Activated CD8-positive, alpha-beta memory T cell treated with anti-CD3 and anti-CD28 coated beads, Interleukin-2, amount 50 U/mL, for 1 hour (primary cell): ENCODE results near the gene POLD1.
"Not testable (repeated sequence)": the region's sequence is repeated elsewhere in the genome, so short reads cannot be mapped to it uniquely, and the experiment has no call there.

ENCODE experiments used
- DNase-seq: peaks from one replicate; pipeline ENCODE4 v3.0.0-alpha.2; 2020; ENCODE audit errors: extremely low read depth

POLD1 gene

DNA sequence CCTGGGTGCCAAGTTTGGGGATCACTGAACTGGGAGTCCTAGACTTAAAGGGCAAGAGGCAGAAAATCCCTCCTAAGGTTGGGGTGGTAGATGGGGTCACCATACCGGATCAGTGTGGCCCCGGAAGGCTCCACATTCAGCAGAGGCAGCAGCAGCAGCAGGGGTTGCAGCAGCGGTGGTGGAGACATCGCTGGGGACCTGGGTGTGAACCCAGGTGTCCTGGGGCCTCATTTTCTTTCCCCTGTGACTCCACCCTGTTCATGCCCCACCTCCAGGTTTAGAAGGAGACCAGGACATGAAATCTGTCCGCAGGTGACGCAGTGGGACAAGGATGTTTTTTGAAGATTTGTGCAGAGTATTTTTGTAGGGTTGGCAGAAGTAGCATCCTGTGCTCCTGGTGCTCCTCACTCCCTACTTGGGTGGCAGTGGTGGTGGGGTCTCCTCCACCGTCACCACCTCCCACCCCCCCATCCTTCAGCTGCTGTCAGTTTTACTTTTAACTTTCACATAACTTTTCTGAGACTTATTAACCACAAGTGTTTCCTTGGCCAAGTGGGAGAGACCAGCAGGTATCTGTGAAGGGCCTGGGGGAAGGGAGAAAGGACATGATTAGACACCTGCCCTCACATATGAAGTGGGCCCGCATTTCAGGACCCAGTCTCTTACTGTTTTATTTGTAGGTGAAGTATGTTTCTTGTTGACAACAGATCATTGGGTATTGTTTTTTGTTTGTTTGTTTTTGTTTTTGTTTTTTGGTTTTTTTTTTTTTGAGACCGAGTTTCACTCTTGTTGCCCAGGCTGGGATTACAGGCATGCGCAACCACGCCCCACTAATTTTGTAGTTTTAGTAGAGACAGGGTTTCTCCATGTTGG lies 18.5 kb upstream of the POLD1 start, which contains the start of gene NAPSA:
NAPSA (minus strand) TSS at position 206 of the 873 bp plus-strand sequence; CDS start at position 188, 18 bp downstream.
- DNase-seq: no peak

- no peak for DNase-seq
These were observed 15.2 kb upstream of the POLD1 start for GRCh38 chr19:50368649-50369570.

GRCh38 chr19:50371914-50372475 lies 12.2 kb upstream of the POLD1 start:
- DNase-seq: no peak

- peak; percentile 87 for DNase-seq
These were observed 7.7 kb upstream of the POLD1 start, which contains the start of gene NR1H2 for GRCh38 chr19:50376166-50377050. NR1H2 (plus strand) TSS chr19:50376457; CDS start chr19:50377606, 1,149 bp downstream.

- no peak for DNase-seq
These were observed 7.1 kb upstream of the POLD1 start for GRCh38 chr19:50377051-50377461.

DNA sequence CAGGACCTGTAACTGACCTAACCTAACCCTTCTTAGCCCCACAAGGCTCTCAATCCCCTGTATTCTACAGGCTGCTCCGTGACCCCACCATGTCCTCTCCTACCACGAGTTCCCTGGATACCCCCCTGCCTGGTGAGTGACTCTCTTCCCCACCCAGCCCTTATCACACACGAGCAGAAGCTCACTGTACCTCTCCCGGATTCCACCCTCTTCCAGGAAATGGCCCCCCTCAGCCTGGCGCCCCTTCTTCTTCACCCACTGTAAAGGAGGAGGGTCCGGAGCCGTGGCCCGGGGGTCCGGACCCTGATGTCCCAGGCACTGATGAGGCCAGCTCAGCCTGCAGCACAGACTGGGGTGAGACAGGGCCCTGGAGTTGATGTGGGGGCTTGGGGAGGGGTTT lies 6.6 kb upstream of the POLD1 start:
- no peak for DNase-seq

- DNase-seq: no peak
These were observed 5.8 kb upstream of the POLD1 start for GRCh38 chr19:50378169-50378862.

- DNase-seq: no peak
These were observed 5.3 kb upstream of the POLD1 start for GRCh38 chr19:50378863-50379236.

- DNase-seq: no peak
These were observed 4.5 kb upstream of the POLD1 start for GRCh38 chr19:50379602-50380001.

GRCh38 chr19:50380137-50380536 lies 4.0 kb upstream of the POLD1 start:
- no peak for DNase-seq

DNA sequence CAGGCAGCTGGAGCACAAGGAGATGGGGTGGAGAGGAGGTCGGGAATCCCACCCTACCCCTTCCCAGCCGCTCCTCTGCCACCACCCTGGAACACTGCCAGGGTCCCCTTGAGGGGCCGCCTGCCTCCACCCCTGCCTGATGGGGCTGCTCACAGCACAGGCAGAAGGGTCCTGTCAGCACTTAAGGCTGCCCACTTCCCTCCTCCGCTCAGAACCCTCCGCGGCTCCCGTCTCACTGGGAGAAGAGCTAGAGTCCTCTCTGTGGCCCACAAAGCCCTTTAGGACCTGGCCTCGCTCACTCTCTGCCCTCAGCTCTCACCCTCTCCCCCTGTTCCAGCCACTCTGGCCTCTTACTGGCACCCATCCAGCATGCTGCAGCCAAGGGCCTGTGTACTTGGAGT lies 3.4 kb upstream of the POLD1 start:
- no peak for DNase-seq

GRCh38 chr19:50381881-50382729 lies 2.0 kb upstream of the POLD1 start:
- DNase-seq: no peak

DNA sequence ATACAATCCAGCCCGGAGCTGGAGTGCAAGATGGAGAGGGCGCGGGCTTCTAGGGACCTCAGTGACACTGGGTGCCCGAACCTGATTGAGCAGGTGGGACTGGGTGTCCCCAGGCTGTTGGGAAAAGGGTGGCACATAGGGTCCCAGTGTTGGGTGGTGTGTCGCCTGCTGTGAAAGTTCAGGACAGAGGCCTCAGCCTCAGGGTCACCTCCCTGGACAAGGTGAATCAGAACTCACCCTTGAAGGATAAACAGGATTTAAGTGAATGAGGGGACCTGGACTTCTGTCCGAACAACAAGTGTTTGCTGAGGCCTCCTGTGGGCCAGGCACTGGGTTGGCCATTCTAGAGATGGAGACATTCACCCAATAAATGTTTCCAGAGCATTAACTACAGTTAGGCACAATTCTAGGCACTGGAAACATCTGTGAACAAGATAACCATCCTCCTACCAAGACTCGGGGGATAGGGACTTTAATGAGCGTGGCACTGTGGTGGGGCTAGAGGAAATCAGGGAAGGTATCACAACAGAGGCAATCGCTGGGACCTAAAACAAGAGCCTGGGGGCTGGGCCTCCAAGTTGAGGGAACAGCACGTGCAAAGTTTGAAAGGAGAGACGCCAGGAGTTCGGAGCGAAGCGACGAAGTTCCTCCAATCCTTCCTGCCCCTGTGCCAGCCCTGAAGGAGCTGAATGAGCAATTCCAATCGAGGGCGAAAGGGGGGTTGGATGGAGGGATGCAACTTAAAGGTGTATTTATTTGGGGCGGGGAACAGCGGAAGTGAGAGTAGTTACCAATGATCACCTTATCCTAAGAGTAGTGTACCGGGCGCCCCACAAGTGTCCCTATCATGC lies 921 bp upstream of the POLD1 start:
- DNase-seq: no peak

DNA sequence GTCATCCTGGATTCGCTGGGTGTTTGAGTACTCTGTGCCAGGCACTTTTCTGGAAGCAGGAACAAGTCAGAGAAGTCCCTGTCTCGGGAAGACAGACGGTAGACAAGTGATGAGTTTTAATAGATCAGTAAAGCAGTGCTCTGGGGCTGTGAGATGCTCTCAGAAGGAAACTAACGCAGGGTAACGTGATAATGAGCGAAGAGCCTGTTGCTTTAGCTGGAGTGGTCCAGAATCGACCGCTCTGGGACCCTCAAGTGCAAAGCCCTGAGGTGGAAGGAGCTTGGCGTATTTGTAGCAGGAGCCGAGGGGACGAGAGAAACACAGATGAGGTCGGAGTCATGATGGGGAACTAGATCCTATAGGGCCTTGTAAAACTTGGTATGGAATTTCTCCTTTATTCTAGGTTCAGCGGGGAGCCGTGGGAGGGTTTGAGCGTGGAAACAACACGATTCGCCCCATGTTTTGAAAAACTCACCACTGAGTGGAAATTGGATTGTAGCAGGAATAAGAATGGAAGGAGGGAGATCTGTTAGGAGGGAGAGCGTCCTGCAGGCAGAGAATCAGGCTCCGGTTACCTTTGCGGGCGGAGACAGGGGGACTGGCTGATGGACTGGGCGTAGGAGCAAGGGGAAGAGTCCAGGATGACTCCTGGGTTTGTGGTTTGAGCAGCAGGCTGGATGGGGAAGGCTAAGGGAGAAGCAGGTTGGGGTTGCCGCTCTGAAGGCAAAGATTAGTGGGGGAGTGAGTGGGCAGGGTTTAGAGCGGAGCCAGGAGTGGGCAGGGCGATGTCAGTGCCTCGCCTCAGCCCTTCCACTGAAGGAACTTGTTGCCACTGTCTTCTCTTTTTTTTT lies 763 bp downstream of the POLD1 start:
- no peak for DNase-seq

- no peak for DNase-seq
These were observed 3.2 kb downstream of the POLD1 start for GRCh38 chr19:50387176-50387867.

DNA sequence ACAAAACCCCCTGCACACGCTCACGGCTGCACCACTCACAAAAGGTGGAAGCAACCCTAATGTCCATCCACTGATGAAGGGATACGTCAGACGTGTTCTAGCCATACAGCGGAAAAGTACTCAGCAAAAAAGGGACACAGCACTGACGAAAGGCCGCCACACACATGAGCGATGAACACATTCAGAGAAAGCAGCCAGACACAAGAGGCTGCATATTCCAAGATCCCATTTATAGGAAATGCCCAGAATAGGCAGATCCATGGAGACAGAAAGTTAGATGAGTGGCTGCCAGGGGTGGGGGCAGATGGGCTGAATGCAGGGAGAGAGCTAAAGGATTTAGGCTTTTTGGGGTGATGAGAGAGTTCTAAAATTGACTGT lies 3.7 kb downstream of the POLD1 start:
- no peak for DNase-seq

DNA sequence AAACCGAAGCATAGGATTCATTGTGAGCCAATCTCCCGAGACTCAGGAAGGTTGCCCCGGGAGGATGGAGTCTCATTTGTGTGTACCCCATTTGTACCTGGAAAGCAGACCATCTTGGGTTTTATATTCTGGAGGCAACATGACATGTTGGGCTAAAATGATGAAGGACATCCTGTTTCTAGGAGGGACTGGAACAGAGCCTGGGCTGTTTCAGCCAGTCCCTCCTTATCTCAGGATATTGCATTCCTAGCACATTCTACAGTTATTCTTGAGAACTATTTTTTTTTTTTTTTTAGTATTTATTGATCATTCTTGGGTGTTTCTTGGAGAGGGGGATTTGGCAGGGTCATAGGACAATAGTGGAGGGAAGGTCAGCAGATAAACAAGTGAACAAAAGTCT lies 6.1 kb downstream of the POLD1 start:
- not testable (repeated sequence) for DNase-seq
